ENCODE data around the gene STARD5.
"Not testable (repeated sequence)": the region's sequence is repeated elsewhere in the genome, so short reads cannot be mapped to it uniquely, and the experiment has no call there.

The STARD5 gene

GRCh38 chr15:81337241-81337640 lies 13.3 kb upstream of the STARD5 start:
- no peak for DNase-seq (ENCODE audit: low read depth)

GRCh38 chr15:81336568-81336967 lies 12.6 kb upstream of the STARD5 start:
- peak; percentile 25 for DNase-seq (ENCODE audit: low read depth)

GRCh38 chr15:81335631-81336030 lies 11.7 kb upstream of the STARD5 start:
- DNase-seq (ENCODE audit: low read depth) = no peak

DNA sequence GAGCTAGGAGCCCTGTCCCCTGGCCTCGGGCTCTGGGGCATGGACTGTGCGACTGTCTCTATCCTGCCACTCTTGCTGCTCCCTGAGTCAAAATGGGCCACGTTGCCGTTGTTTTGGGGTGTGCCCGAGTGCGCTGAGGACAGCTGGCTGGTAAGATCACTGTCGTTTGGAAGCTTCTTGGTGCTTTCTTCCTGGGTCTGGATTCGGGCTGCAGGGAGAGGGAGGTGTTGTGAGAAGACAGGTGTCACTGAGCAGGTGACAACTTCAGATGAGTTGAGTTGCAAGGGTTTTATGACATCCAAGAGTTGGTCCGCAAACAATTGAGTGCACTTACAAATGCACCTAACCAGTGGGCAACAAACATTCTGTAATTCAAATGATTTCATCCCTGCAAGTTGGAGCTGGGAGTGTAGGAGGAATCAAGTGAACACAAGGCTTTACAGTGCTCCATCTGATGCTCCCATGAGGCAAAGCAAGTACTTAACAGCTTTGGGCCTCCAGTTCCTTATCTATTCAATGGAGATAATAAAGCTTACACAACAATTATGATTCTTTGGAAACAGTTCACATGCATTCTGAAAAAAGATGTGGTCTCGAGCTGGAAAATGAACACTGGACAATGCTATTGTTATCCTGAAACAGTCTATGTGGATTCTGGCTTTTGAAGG lies 11.0 kb upstream of the STARD5 start:
- DNase-seq (ENCODE audit: low read depth) = no peak

- no peak for DNase-seq (ENCODE audit: low read depth)
These were observed 9.4 kb upstream of the STARD5 start for GRCh38 chr15:81333363-81333762.

GRCh38 chr15:81332326-81332725 lies 8.4 kb upstream of the STARD5 start:
- no peak for DNase-seq (ENCODE audit: low read depth)

- no peak for DNase-seq (ENCODE audit: low read depth)
These were observed 7.7 kb upstream of the STARD5 start for GRCh38 chr15:81331600-81331999.

DNA sequence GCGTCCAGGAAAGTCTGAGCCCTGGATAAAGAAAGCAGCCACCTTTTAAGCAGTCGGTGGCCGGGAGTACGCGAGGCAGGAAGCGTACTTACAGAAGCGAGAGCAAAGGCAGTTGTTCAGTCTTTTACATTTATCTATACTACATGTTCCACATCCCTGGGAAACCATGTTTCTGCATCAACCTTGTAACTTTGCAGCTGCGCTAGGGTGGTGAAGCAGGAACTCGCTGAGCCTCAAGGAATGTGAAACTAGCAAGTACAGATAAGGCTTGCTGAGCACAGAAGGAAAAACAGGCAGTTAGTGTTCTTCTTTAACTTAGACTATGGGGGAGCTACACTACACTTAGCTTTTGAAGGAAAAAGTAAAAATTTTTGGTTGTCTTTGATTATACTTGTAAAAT lies 7.2 kb upstream of the STARD5 start:
- DNase-seq (ENCODE audit: low read depth) = not testable (repeated sequence)

DNA sequence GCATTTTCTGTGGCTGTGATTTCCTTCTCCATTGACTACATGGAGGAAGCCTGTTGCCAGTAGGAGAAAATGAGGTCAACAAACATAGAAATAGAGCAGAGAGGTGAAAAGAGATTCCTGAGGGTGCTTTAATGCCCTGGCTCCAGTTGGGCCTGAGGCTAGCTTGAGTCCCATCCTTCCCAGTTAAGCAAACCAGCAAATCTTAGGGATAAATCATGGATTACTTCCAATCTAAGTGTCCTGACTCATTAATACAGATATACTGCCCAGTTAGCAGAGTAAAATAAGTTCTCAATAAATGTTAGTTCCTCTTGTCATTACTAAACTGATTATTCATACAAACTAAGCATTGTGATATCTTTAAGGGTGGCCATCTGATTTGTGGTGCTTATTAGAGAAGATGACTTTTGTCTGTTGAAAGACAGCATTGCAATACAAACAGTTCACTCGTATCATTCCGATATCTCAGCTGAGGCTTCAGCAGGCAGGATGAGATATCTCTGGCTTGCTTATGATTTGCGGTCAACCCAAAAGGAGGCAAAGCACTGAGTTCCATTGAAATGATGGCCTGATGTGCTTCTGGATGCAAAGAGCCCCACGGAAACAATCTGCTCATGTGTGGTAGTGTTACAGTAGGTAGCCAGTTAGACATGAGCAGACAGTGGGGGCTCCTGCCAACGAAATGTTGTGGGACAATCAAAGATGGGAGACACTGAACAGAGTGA lies 6.6 kb upstream of the STARD5 start:
- no peak for DNase-seq (ENCODE audit: low read depth)

GRCh38 chr15:81329446-81329845 lies 5.5 kb upstream of the STARD5 start:
- DNase-seq (ENCODE audit: low read depth) = no peak

DNA sequence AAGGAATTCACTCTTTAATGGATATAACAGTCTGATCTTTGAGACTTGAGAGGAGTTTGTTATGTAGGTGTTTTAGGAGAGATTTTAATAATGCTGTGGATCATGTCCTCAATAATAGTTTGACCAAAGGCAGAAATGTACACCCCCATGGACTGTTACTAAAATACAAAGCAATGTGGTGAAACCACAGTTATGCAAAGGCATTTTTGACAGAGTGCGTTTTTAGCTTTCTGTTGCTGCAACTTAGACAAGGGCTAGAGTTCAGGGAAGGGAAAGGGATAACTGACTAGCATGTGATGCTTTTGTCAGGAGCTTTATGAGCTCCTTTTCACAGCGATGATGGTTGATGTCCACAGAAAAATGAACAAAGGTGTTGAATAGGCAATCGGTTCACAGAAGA lies 3.6 kb upstream of the STARD5 start:
- no peak for DNase-seq (ENCODE audit: low read depth)

DNA sequence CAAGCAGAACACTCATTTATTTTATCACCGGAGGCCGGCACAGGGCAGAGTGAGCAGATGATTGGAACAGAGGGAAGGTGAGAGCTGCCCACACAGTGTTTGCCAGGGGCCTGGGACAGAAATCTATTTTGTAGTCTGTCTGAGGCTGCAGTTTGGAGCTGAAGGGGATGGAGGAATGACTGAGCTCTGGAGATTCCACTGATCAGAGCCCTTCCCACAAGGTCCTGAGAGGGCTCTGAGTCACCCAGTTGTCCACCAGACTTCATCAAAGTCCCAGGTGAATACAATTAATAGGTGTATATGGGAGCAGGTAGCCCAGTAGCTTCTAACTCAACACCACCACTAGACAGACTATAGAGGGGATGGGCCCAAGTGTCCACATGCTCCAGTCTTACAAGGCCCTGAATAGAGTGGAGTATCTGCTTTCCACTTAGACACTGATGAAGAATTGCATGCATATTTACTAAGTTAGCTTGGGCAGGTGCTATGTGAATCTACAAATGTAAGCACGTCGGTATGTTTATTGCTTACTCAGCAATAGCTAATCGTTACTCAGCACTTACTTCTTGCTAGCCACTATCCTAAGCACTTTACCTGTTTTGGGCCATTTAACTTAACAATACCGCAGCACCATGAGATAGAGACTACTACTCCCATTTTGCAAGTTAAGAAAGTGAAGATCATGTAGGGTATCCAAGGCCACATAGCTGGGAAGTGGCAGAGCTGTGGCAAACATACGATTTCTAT lies 2.7 kb upstream of the STARD5 start:
- no peak for DNase-seq (ENCODE audit: low read depth)

DNA sequence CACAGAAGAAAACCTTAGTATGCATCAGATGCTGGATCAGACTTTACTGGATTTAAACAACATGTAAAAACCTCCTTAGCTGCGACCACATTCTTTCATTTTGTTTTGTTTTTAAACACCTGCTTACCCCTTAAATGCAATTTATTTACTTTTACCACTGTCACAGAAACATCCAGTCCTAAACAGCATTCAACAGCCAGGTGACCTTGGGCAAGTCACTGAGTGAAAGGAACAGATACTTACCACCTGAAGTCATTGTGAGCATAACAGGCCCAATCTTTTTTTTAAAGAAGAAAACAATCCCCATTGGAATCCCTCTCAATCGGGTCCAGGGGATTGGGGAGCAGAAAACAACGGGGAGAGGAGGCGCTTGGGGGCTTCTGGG lies 390 bp downstream of the STARD5 start:
- DNase-seq (ENCODE audit: low read depth) = no peak

- no peak for DNase-seq (ENCODE audit: low read depth)
These were observed 1.2 kb downstream of the STARD5 start for GRCh38 chr15:81322676-81323253.

DNA sequence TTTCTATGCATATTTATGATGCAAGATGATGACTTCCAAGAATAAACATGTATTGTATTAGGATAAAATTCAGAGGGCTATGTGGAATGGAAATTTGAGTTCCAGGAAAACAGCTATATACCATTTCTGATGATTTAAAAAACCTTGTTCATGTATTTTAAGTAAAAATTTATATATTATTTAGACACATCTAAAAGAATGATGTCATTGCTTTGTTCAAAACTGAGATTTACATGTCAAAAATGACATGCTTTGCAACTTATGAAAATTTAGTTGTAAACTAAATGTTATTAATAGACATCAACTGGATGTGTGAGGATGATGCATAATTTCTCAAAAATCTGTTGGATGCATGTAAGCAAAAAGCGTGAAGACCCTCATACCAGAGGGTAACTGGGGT lies 2.3 kb downstream of the STARD5 start:
- DNase-seq (ENCODE audit: low read depth) = no peak

- DNase-seq (ENCODE audit: low read depth) = no peak
These were observed 6.3 kb downstream of the STARD5 start for GRCh38 chr15:81317642-81318017.

DNA sequence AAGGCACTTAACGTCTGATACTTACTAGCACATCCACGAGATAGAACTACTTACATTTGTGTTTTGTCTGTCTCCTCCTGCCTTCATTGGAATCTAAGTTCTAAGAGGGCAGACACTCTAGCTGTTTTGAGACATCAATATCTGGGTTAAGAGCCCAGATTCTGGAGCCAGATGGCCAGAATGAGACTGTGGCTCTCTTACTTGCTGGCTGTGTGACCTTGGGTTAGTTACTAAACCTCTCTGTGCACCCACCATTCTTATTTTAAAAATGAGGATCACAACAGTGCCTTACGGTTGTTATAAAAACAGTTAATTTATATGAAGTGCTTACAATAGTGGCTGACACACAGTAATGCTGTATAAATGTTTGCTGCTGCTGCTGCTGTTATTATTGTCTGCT lies 7.7 kb downstream of the STARD5 start:
- DNase-seq (ENCODE audit: low read depth) = no peak

GRCh38 chr15:81315452-81316175 lies 8.3 kb downstream of the STARD5 start:
- DNase-seq (ENCODE audit: low read depth) = no peak

- no peak for DNase-seq (ENCODE audit: low read depth)
These were observed 9.6 kb downstream of the STARD5 start for GRCh38 chr15:81314378-81314777.

GRCh38 chr15:81313686-81314085 lies 10.3 kb downstream of the STARD5 start:
- DNase-seq (ENCODE audit: low read depth) = no peak

GRCh38 chr15:81312790-81313543 lies 11.0 kb downstream of the STARD5 start:
- DNase-seq (ENCODE audit: low read depth) = no peak
